DOHH2 (cell line): Measurements from ENCODE around the gene EEF2KMT.

Experiments
- H3F3A ChIP-seq: fragments of 200-600 bp; sonication (generic), shearing (Covaris generic); 2 replicates; pipeline ENCODE4 v1.6.0; 2016; ENCODE audit warnings: antibody characterized with exemption, mild to moderate bottlenecking; ENCODE audit not compliant: control insufficient read depth, insufficient read depth
- H3K27ac ChIP-seq: fragments of 200-600 bp; sonication (generic); 2 replicates; pipeline ENCODE4 v1.5.1; 2014; ENCODE audit warnings: low read depth, mild to moderate bottlenecking, low read length, moderate library complexity
- H3K27me3 ChIP-seq: fragments of 200-600 bp; sonication (generic); 2 replicates; pipeline ENCODE4 v1.6.1; 2014; ENCODE audit warnings: mild to moderate bottlenecking, low read length, mixed read lengths; ENCODE audit not compliant: control insufficient read depth
- H3K36me3 ChIP-seq: fragments of 200-600 bp; sonication (generic); 2 replicates; pipeline ENCODE4 v1.6.1; 2014; ENCODE audit warnings: mild to moderate bottlenecking, low read length, moderate library complexity, mixed read lengths; ENCODE audit not compliant: control insufficient read depth
- H3K4me1 ChIP-seq: fragments of 200-600 bp; sonication (generic); 2 replicates; pipeline ENCODE4 v1.6.1; 2014; ENCODE audit warnings: mild to moderate bottlenecking, low read length, mixed read lengths; ENCODE audit not compliant: control insufficient read depth
- H3K4me2 ChIP-seq: fragments of 200-600 bp; sonication (generic); 2 replicates; pipeline ENCODE4 v1.6.0; 2014; ENCODE audit warnings: mild to moderate bottlenecking, low read length, moderate library complexity
- H3K4me3 ChIP-seq: fragments of 200-600 bp; sonication (generic); 2 replicates; pipeline ENCODE4 v1.5.1; 2014; ENCODE audit warnings: mild to moderate bottlenecking, low read length, mixed read lengths
- H3K79me2 ChIP-seq: fragments of 200-600 bp; sonication (generic); 2 replicates; pipeline ENCODE4 v1.6.1; 2014; ENCODE audit warnings: mild to moderate bottlenecking, low read length, mixed read lengths; ENCODE audit not compliant: control insufficient read depth
- H3K9me2 ChIP-seq: fragments of 200-600 bp; sonication (generic); replicated peaks from 2 replicates; pipeline ENCODE4 v1.6.1; 2014; ENCODE audit warnings: mild to moderate bottlenecking, low read length, mixed read lengths; ENCODE audit not compliant: control insufficient read depth
- H3K9me3 ChIP-seq: fragments of 200-600 bp; sonication (generic); 2 replicates; pipeline ENCODE4 v1.6.1; 2014; ENCODE audit warnings: antibody characterized with exemption, low read length, mixed read lengths; ENCODE audit not compliant: control insufficient read depth, insufficient read depth
- H4K20me1 ChIP-seq: fragments of 200-600 bp; sonication (generic); 2 replicates; pipeline ENCODE4 v1.6.0; 2014; ENCODE audit warnings: low read depth, mild to moderate bottlenecking, antibody characterized with exemption, low read length, moderate library complexity; ENCODE audit not compliant: control insufficient read depth, insufficient read depth
- EZH2phosphoT487 ChIP-seq: fragments of 200-600 bp; sonication (generic); IDR thresholded peaks from 2 replicates; pipeline ENCODE4 v1.6.1; 2017; ENCODE audit warnings: borderline replicate concordance, mild to moderate bottlenecking, antibody characterized with exemption, low read length, moderate library complexity, mixed read lengths
- TF ChIP-seq, protein P1 (sequence below): fragments of 200-600 bp; sonication (generic); IDR thresholded peaks from one replicate; pipeline ENCODE4 v1.5.1; 2014; ENCODE audit warnings: antibody characterized with exemption, mild to moderate bottlenecking, low read depth, low read length; ENCODE audit not compliant: poor library complexity, severe bottlenecking

EEF2KMT gene

GRCh38 chr16:5062051-5062450, 35.5 kb downstream of the EEF2KMT start:
- H3K4me2 ChIP-seq: no peak overlapping the region
- no peaks in the 10 kb centered on the region for H3K9me2 ChIP-seq
- H4K20me1 ChIP-seq: no peaks in the 10 kb centered on the region
- H3K4me1 ChIP-seq: no peaks in the 10 kb centered on the region
- no peaks in the 10 kb centered on the region for H3F3A ChIP-seq
- H3K4me3 ChIP-seq: no peak overlapping the region
- no peaks in the 10 kb centered on the region for H3K79me2 ChIP-seq
- H3K27ac ChIP-seq: no peak overlapping the region
- H3K27me3 ChIP-seq: peaks cover 5% of the 10 kb centered on the region; the same call in 1 of the 2 replicates
- TF ChIP-seq, protein P1, sequence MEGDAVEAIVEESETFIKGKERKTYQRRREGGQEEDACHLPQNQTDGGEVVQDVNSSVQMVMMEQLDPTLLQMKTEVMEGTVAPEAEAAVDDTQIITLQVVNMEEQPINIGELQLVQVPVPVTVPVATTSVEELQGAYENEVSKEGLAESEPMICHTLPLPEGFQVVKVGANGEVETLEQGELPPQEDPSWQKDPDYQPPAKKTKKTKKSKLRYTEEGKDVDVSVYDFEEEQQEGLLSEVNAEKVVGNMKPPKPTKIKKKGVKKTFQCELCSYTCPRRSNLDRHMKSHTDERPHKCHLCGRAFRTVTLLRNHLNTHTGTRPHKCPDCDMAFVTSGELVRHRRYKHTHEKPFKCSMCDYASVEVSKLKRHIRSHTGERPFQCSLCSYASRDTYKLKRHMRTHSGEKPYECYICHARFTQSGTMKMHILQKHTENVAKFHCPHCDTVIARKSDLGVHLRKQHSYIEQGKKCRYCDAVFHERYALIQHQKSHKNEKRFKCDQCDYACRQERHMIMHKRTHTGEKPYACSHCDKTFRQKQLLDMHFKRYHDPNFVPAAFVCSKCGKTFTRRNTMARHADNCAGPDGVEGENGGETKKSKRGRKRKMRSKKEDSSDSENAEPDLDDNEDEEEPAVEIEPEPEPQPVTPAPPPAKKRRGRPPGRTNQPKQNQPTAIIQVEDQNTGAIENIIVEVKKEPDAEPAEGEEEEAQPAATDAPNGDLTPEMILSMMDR: no peak
- TF ChIP-seq EZH2phosphoT487: no peak
- no peaks in the 10 kb centered on the region for H3K36me3 ChIP-seq
- H3K9me3 ChIP-seq: no peaks in the 10 kb centered on the region

GRCh38 chr16:5060073-5060641, 37.4 kb downstream of the EEF2KMT start:
- Histone ChIP-seq H3K27me3 (peaks cover 5% of the 10 kb centered on the region; the same call in 1 of the 2 replicates), H3K9me3 (no peaks in the 10 kb centered on the region), H3F3A (no peaks in the 10 kb centered on the region), H3K79me2 (no peaks in the 10 kb centered on the region), H3K4me2 (no peak overlapping the region), H3K4me1 (no peaks in the 10 kb centered on the region), H3K36me3 (no peaks in the 10 kb centered on the region), H3K4me3 (no peak overlapping the region), H3K9me2 (no peaks in the 10 kb centered on the region), H4K20me1 (no peaks in the 10 kb centered on the region), H3K27ac (no peak overlapping the region)
- no peak for TF ChIP-seq EZH2phosphoT487
- TF ChIP-seq, protein P1: no peak

- H3K4me1 ChIP-seq: no peaks in the 10 kb centered on the region
- H3K36me3 ChIP-seq: no peaks in the 10 kb centered on the region
- no peaks in the 10 kb centered on the region for H4K20me1 ChIP-seq
- no peaks in the 10 kb centered on the region for H3K9me2 ChIP-seq
- no peaks in the 10 kb centered on the region for H3K79me2 ChIP-seq
- no peak for TF ChIP-seq EZH2phosphoT487
- TF ChIP-seq, protein P1: no peak
- peaks cover 5% of the 10 kb centered on the region; the same call in 1 of the 2 replicates for H3K27me3 ChIP-seq
- no peak overlapping the region for H3K27ac ChIP-seq
- no peak overlapping the region for H3K4me3 ChIP-seq
- H3F3A ChIP-seq: no peaks in the 10 kb centered on the region
- no peak overlapping the region for H3K4me2 ChIP-seq
- no peaks in the 10 kb centered on the region for H3K9me3 ChIP-seq
These were observed 38.1 kb downstream of the EEF2KMT start for GRCh38 chr16:5059386-5060072.
